IPS-11a (cell line): Measurements from ENCODE around the gene PSMG3.

Experiments used
- H3K4me3 ChIP-seq: one replicate; pipeline ENCODE4 v1.5.1; 2013; ENCODE audit warnings: low read depth, low read length, control low read depth

PSMG3 gene

GRCh38 chr7:1546909-1547776 is 22.7 kb downstream of the PSMG3 start:
- H3K4me3 ChIP-seq: no peak overlapping the region

- no peak overlapping the region for H3K4me3 ChIP-seq
These were observed 23.4 kb downstream of the PSMG3 start for GRCh38 chr7:1546274-1546908.

GRCh38 chr7:1545417-1546246 is 24.2 kb downstream of the PSMG3 start:
- H3K4me3 ChIP-seq: no peak overlapping the region

- H3K4me3 ChIP-seq: no peak overlapping the region
These were observed 24.9 kb downstream of the PSMG3 start for GRCh38 chr7:1544896-1545416.

GRCh38 chr7:1544178-1544895 is 25.5 kb downstream of the PSMG3 start:
- H3K4me3 ChIP-seq: no peak overlapping the region

GRCh38 chr7:1543826-1544177 is 26.0 kb downstream of the PSMG3 start:
- no peak overlapping the region for H3K4me3 ChIP-seq

GRCh38 chr7:1542841-1543747 is 26.7 kb downstream of the PSMG3 start:
- no peak overlapping the region for H3K4me3 ChIP-seq

- no peak overlapping the region for H3K4me3 ChIP-seq
These were observed 27.5 kb downstream of the PSMG3 start for GRCh38 chr7:1542329-1542728.

GRCh38 chr7:1541431-1542162 is 28.2 kb downstream of the PSMG3 start:
- no peak overlapping the region for H3K4me3 ChIP-seq

- H3K4me3 ChIP-seq: no peak overlapping the region
These were observed 29.0 kb downstream of the PSMG3 start for GRCh38 chr7:1540776-1541271.

GRCh38 chr7:1539882-1540775 is 29.7 kb downstream of the PSMG3 start:
- no peak overlapping the region for H3K4me3 ChIP-seq

- H3K4me3 ChIP-seq: no peak overlapping the region
These were observed 30.5 kb downstream of the PSMG3 start for GRCh38 chr7:1539181-1539881.

- H3K4me3 ChIP-seq: no peak overlapping the region
These were observed 31.2 kb downstream of the PSMG3 start for GRCh38 chr7:1538544-1539180.

GRCh38 chr7:1537535-1538412 is 32.1 kb downstream of the PSMG3 start:
- no peak overlapping the region for H3K4me3 ChIP-seq

GRCh38 chr7:1536743-1537534 is 32.9 kb downstream of the PSMG3 start:
- H3K4me3 ChIP-seq: no peak overlapping the region
